ENCODE measurements around the gene CCDC136. TPM values are rescaled to one million over a fixed set of nuclear protein-coding genes. Genes with fewer than 3 reads are reported as not detected.

Gene CCDC136
- total and polyA plus RNA-seq, 2 experiments from 2014 or later: 27.1 to 55.7 TPM

DNA sequence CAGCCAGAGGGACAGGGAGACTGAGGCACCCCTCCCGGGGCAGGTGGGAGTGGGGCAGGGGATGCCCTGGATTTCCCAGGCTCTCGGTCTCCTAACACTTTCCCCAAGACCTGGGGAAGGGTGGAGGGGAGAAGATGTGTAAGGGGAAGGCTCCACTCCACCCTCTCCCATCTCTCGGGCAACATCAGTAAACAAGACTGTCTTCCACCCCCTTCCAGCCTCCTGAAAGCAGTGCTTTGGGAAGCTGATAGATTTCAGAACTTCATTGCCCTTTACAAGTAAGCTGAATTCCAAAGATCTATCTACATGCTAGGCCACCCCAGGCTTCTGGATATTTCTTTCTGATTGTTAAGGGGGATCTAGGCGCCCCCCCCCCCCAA is 42.2 kb downstream of the CCDC136 start:
- H3K9me3 Mint-ChIP-seq: no peaks in the 10 kb centered on the region
- peak overlapping the region; percentile 40 for H3K4me3 Mint-ChIP-seq
- no peak overlapping the region for H2AFZ ChIP-seq
- H3F3A ChIP-seq (replicated peaks; ENCODE audit: low read depth): peaks cover 3% of the 10 kb centered on the region
- peaks cover 32% of the 10 kb centered on the region for H3K27me3 ChIP-seq (ENCODE audit: insufficient read depth)
- H3K4me2 ChIP-seq: peak overlapping the region; percentile 96
- peaks cover 42% of the 10 kb centered on the region for H3K27me3 Mint-ChIP-seq (ENCODE audit: insufficient read depth, low read depth, poor library complexity)
- H3K4me1 Mint-ChIP-seq: peaks cover 23% of the 10 kb centered on the region
- H3K4me3 ChIP-seq: peak overlapping the region; percentile 76; the same call in 1 of the 2 replicates
- no peaks in the 10 kb centered on the region for H4K20me1 ChIP-seq (replicated peaks; ENCODE audit: insufficient read depth)
- ATAC-seq (no peak), DNase-seq (ENCODE audit: low spot score) (no peak)
- H3K36me3 Mint-ChIP-seq (ENCODE audit: low read depth): no peaks in the 10 kb centered on the region
- no peaks in the 10 kb centered on the region for H3K36me3 ChIP-seq (ENCODE audit: insufficient read depth)
- H3K79me2 ChIP-seq (replicated peaks; ENCODE audit: insufficient read depth): no peaks in the 10 kb centered on the region
- no peak overlapping the region for H3K27ac Mint-ChIP-seq
- H3K4me1 ChIP-seq (ENCODE audit: insufficient read depth): peaks cover 28% of the 10 kb centered on the region
- no peak overlapping the region for H3K27ac ChIP-seq (ENCODE audit: low read depth)
- H3K9me2 ChIP-seq (ENCODE audit: insufficient read depth): no peaks in the 10 kb centered on the region
- TF ChIP-seq CREB1 (CRISPR knock-in tag; IDR thresholded peaks at IDR 0.05; ENCODE audit: low read depth) (no peak), NANOG (IDR thresholded peaks at IDR 0.05; ENCODE audit: borderline replicate concordance) (no peak), POLR2AphosphoS5 (IDR thresholded peaks at IDR 0.05; ENCODE audit: low read depth) (no peak), EZH2phosphoT487 (IDR thresholded peaks at IDR 0.05; ENCODE audit: unreplicated experiment) (no peak)
- TF ChIP-seq, protein P1, sequence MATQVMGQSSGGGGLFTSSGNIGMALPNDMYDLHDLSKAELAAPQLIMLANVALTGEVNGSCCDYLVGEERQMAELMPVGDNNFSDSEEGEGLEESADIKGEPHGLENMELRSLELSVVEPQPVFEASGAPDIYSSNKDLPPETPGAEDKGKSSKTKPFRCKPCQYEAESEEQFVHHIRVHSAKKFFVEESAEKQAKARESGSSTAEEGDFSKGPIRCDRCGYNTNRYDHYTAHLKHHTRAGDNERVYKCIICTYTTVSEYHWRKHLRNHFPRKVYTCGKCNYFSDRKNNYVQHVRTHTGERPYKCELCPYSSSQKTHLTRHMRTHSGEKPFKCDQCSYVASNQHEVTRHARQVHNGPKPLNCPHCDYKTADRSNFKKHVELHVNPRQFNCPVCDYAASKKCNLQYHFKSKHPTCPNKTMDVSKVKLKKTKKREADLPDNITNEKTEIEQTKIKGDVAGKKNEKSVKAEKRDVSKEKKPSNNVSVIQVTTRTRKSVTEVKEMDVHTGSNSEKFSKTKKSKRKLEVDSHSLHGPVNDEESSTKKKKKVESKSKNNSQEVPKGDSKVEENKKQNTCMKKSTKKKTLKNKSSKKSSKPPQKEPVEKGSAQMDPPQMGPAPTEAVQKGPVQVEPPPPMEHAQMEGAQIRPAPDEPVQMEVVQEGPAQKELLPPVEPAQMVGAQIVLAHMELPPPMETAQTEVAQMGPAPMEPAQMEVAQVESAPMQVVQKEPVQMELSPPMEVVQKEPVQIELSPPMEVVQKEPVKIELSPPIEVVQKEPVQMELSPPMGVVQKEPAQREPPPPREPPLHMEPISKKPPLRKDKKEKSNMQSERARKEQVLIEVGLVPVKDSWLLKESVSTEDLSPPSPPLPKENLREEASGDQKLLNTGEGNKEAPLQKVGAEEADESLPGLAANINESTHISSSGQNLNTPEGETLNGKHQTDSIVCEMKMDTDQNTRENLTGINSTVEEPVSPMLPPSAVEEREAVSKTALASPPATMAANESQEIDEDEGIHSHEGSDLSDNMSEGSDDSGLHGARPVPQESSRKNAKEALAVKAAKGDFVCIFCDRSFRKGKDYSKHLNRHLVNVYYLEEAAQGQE (IDR thresholded peaks at IDR 0.05; ENCODE audit: unreplicated experiment): no peak
- TF ChIP-seq, protein P2, sequence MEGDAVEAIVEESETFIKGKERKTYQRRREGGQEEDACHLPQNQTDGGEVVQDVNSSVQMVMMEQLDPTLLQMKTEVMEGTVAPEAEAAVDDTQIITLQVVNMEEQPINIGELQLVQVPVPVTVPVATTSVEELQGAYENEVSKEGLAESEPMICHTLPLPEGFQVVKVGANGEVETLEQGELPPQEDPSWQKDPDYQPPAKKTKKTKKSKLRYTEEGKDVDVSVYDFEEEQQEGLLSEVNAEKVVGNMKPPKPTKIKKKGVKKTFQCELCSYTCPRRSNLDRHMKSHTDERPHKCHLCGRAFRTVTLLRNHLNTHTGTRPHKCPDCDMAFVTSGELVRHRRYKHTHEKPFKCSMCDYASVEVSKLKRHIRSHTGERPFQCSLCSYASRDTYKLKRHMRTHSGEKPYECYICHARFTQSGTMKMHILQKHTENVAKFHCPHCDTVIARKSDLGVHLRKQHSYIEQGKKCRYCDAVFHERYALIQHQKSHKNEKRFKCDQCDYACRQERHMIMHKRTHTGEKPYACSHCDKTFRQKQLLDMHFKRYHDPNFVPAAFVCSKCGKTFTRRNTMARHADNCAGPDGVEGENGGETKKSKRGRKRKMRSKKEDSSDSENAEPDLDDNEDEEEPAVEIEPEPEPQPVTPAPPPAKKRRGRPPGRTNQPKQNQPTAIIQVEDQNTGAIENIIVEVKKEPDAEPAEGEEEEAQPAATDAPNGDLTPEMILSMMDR (conservative IDR thresholded peaks at IDR 0.05; ENCODE audit: low read depth in 2 of 2): no peak
- TF ChIP-seq, protein P3, sequence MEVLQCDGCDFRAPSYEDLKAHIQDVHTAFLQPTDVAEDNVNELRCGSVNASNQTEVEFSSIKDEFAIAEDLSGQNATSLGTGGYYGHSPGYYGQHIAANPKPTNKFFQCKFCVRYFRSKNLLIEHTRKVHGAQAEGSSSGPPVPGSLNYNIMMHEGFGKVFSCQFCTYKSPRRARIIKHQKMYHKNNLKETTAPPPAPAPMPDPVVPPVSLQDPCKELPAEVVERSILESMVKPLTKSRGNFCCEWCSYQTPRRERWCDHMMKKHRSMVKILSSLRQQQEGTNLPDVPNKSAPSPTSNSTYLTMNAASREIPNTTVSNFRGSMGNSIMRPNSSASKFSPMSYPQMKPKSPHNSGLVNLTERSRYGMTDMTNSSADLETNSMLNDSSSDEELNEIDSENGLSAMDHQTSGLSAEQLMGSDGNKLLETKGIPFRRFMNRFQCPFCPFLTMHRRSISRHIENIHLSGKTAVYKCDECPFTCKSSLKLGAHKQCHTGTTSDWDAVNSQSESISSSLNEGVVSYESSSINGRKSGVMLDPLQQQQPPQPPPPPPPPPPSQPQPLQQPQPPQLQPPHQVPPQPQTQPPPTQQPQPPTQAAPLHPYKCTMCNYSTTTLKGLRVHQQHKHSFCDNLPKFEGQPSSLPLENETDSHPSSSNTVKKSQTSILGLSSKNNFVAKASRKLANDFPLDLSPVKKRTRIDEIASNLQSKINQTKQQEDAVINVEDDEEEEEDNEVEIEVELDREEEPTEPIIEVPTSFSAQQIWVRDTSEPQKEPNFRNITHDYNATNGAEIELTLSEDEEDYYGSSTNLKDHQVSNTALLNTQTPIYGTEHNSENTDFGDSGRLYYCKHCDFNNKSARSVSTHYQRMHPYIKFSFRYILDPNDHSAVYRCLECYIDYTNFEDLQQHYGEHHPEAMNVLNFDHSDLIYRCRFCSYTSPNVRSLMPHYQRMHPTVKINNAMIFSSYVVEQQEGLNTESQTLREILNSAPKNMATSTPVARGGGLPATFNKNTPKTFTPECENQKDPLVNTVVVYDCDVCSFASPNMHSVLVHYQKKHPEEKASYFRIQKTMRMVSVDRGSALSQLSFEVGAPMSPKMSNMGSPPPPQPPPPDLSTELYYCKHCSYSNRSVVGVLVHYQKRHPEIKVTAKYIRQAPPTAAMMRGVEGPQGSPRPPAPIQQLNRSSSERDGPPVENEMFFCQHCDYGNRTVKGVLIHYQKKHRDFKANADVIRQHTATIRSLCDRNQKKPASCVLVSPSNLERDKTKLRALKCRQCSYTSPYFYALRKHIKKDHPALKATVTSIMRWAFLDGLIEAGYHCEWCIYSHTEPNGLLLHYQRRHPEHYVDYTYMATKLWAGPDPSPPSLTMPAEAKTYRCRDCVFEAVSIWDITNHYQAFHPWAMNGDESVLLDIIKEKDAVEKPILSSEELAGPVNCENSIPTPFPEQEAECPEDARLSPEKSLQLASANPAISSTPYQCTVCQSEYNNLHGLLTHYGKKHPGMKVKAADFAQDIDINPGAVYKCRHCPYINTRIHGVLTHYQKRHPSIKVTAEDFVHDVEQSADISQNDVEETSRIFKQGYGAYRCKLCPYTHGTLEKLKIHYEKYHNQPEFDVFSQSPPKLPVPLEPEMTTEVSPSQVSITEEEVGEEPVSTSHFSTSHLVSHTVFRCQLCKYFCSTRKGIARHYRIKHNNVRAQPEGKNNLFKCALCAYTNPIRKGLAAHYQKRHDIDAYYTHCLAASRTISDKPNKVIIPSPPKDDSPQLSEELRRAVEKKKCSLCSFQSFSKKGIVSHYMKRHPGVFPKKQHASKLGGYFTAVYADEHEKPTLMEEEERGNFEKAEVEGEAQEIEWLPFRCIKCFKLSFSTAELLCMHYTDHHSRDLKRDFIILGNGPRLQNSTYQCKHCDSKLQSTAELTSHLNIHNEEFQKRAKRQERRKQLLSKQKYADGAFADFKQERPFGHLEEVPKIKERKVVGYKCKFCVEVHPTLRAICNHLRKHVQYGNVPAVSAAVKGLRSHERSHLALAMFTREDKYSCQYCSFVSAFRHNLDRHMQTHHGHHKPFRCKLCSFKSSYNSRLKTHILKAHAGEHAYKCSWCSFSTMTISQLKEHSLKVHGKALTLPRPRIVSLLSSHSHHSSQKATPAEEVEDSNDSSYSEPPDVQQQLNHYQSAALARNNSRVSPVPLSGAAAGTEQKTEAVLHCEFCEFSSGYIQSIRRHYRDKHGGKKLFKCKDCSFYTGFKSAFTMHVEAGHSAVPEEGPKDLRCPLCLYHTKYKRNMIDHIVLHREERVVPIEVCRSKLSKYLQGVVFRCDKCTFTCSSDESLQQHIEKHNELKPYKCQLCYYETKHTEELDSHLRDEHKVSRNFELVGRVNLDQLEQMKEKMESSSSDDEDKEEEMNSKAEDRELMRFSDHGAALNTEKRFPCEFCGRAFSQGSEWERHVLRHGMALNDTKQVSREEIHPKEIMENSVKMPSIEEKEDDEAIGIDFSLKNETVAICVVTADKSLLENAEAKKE (CRISPR knock-in tag; IDR thresholded peaks at IDR 0.05): no peak

Data from GM23338 (cell line).